Esophagus squamous epithelium (tissue), 4 donors: ENCODE results near the gene MIEF1.

Experiments used
- POLR2A ChIP-seq, 4 donors: fragments of 450-650 bp; IDR thresholded peaks; one replicate each; pipeline ENCODE4 v1.6.1; 2017; ENCODE audit warnings: antibody characterized with exemption in 4 of 4, mild to moderate bottlenecking in 4 of 4, moderate library complexity in 3 of 4
- TF ChIP-seq, protein P1 (sequence below), 6 experiments: fragments of 450-650 bp in 4 of 6; fragments of 200-600 bp in 2 of 6; sonication (generic) in 2 of 6; IDR thresholded peaks; one replicate each; pipeline ENCODE4 v1.5.1; 2016 to 2019; ENCODE audit warnings: antibody characterized with exemption in 6 of 6, mild to moderate bottlenecking in 4 of 6, moderate library complexity in 4 of 6

DNA sequence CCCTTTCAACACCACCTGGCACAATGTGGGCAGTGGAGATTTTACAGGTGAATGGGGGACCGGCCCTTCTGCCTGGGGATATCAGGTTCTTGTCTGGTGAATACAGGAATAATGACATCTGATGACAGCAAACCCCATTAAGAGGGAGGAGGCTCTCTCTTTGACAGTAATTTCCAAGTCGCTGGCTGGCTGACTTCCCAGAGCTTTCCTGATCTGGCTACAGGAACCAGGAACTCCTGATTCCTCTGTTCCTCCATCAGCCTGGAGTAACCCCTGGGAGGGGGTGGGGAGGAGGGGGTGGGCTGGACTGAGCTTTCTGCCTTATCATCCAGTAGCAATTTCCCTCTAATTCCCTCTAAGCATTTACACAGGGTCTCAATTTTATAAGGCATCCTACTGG is 3.7 kb upstream of the MIEF1 start:
- TF ChIP-seq, protein P1, sequence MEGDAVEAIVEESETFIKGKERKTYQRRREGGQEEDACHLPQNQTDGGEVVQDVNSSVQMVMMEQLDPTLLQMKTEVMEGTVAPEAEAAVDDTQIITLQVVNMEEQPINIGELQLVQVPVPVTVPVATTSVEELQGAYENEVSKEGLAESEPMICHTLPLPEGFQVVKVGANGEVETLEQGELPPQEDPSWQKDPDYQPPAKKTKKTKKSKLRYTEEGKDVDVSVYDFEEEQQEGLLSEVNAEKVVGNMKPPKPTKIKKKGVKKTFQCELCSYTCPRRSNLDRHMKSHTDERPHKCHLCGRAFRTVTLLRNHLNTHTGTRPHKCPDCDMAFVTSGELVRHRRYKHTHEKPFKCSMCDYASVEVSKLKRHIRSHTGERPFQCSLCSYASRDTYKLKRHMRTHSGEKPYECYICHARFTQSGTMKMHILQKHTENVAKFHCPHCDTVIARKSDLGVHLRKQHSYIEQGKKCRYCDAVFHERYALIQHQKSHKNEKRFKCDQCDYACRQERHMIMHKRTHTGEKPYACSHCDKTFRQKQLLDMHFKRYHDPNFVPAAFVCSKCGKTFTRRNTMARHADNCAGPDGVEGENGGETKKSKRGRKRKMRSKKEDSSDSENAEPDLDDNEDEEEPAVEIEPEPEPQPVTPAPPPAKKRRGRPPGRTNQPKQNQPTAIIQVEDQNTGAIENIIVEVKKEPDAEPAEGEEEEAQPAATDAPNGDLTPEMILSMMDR (IDR thresholded peaks at IDR 0.05): no peak
- TF ChIP-seq POLR2A (IDR thresholded peaks at IDR 0.05): no peak
